HepG2 (cell line): ENCODE measurements around the gene MAP2K1. TPM values are rescaled to one million over a fixed set of nuclear protein-coding genes. Genes with fewer than 3 reads are reported as not detected.

ENCODE experiments used
- ATF1 ChIP-seq: IDR thresholded peaks from 2 replicates; pipeline ENCODE4 v1.6.1; 2016; ENCODE audit warnings: mild to moderate bottlenecking, control low read depth
- CTCF ChIP-seq: sonication (generic); formaldehyde crosslinking; IDR thresholded peaks from 2 replicates; pipeline ENCODE4 v1.5.0; 2020; ENCODE audit warnings: mild to moderate bottlenecking, missing genetic modification reagents, moderate library complexity
- FOXJ3 ChIP-seq: sonication (generic); formaldehyde crosslinking; IDR thresholded peaks from 2 replicates; pipeline ENCODE4 v1.4.0; 2020; ENCODE audit warnings: missing genetic modification reagents, mild to moderate bottlenecking, borderline replicate concordance
- GATAD1 ChIP-seq: IDR thresholded peaks from 2 replicates; pipeline ENCODE4 v1.6.1; 2016; ENCODE audit warnings: missing genetic modification reagents, missing compliant biosample characterization
- GRHL1 ChIP-seq: sonication (generic); formaldehyde crosslinking; conservative IDR thresholded peaks from 2 replicates; pipeline ENCODE4 v1.8.0; 2022; ENCODE audit warnings: missing genetic modification reagents
- JUN ChIP-seq: sonication (generic); formaldehyde crosslinking; IDR thresholded peaks from 2 replicates; pipeline ENCODE4 v1.4.0; 2020; ENCODE audit warnings: mild to moderate bottlenecking, missing genetic modification reagents
- KDM5B ChIP-seq: sonication (generic); formaldehyde crosslinking; IDR thresholded peaks from 2 replicates; pipeline ENCODE4 v1.4.0; 2020; ENCODE audit warnings: missing genetic modification reagents, mild to moderate bottlenecking, borderline replicate concordance
- NCOR1 ChIP-seq: fragments of 200-600 bp; sonication (generic); IDR thresholded peaks from 2 replicates; pipeline ENCODE4 v1.7.0; 2017; ENCODE audit warnings: antibody characterized with exemption, low read length, borderline replicate concordance
- RBFOX2 ChIP-seq: fragments of 200-400 bp; formaldehyde crosslinking; IDR thresholded peaks from 2 replicates; pipeline ENCODE4 v1.6.1; 2017; ENCODE audit warnings: low read depth, mild to moderate bottlenecking, low read length
- TFDP2 ChIP-seq: sonication (generic); formaldehyde crosslinking; IDR thresholded peaks from 2 replicates; pipeline ENCODE4 v1.4.0; 2020; ENCODE audit warnings: missing genetic modification reagents
- ZFP36 ChIP-seq: fragments of 150-350 bp; IDR thresholded peaks from 2 replicates; pipeline ENCODE4 v1.6.1; 2018; ENCODE audit warnings: borderline replicate concordance, low read length, low read depth; ENCODE audit not compliant: partially characterized antibody
- ZFP36L1 ChIP-seq: sonication (generic); formaldehyde crosslinking; IDR thresholded peaks from 2 replicates; pipeline ENCODE4 v1.8.0; 2022; ENCODE audit warnings: mild to moderate bottlenecking, missing genetic modification reagents, moderate library complexity
- ZFP91 ChIP-seq: sonication (generic); formaldehyde crosslinking; IDR thresholded peaks from 2 replicates; pipeline ENCODE4 v1.9.0; 2022; ENCODE audit warnings: missing genetic modification reagents, mild to moderate bottlenecking, borderline replicate concordance
- ZNF10 ChIP-seq: sonication (generic); formaldehyde crosslinking; IDR thresholded peaks from 2 replicates; pipeline ENCODE4 v1.4.0; 2020; ENCODE audit warnings: mild to moderate bottlenecking, low read depth, missing genetic modification reagents, borderline replicate concordance
- ZNF329 ChIP-seq: sonication (generic); formaldehyde crosslinking; IDR thresholded peaks from 2 replicates; pipeline ENCODE4 v1.9.0; 2021; ENCODE audit warnings: low read depth, mild to moderate bottlenecking, missing genetic modification reagents
- ZNF354B ChIP-seq: sonication (generic); formaldehyde crosslinking; IDR thresholded peaks from 2 replicates; pipeline ENCODE4 v1.8.0; 2022; ENCODE audit warnings: mild to moderate bottlenecking, missing genetic modification reagents
- ZNF446 ChIP-seq: sonication (generic); formaldehyde crosslinking; IDR thresholded peaks from 2 replicates; pipeline ENCODE4 v1.5.0; 2020; ENCODE audit warnings: mild to moderate bottlenecking, missing genetic modification reagents
- ZNF704 ChIP-seq: sonication (generic); formaldehyde crosslinking; IDR thresholded peaks from 2 replicates; pipeline ENCODE4 v1.8.1; 2023; ENCODE audit warnings: mild to moderate bottlenecking, inconsistent platforms, moderate library complexity, missing genetic modification reagents, borderline replicate concordance
- ZNF737 ChIP-seq: sonication (generic); formaldehyde crosslinking; IDR thresholded peaks from 2 replicates; pipeline ENCODE4 v1.5.0; 2020; ENCODE audit warnings: missing genetic modification reagents, mild to moderate bottlenecking, borderline replicate concordance
- ZNF790 ChIP-seq: sonication (generic); formaldehyde crosslinking; IDR thresholded peaks from 2 replicates; pipeline ENCODE4 v1.8.0; 2022; ENCODE audit warnings: missing genetic modification reagents, mild to moderate bottlenecking, borderline replicate concordance
- polyA plus RNA-seq, 8 experiments: library from polyadenylated mRNA; depleted of rRNA in 3 of 8; stranded (reverse) in 7 of 8; unstranded in 1 of 8; fragments of >200 nt; fragmentation: Illumina TruSeq in 4 of 8; extraction: Trizol in 4 of 8; gene quantifications; 2 replicates each; pipeline versions ENCODE4 v1.2.1 to v1.2.3, GENCODE V29; 2011 to 2016; ENCODE audit warnings: low read depth in 4 of 8, missing spikeins in 1 of 8, mixed read lengths in 1 of 8; ENCODE audit not compliant: insufficient read depth in 1 of 8
- total RNA-seq, 5 experiments: library from RNA; depleted of rRNA; stranded (reverse); fragments of >200 nt; fragmentation: Illumina TruSeq; extraction: Trizol; gene quantifications; 2 replicates each; pipeline ENCODE4 v1.2.3, GENCODE V29; 2016; ENCODE audit warnings: low read depth in 1 of 5

The MAP2K1 gene
- total and polyA plus RNA-seq, 2 of the 13 experiments (the other 11 are each of a cell fraction or from before 2014, with no cell fraction given) = 24.1 to 49.2 TPM

- TF ChIP-seq ZNF329 (no peak), ZNF354B (CRISPR knock-in tag) (0 out of 2 replicates have a peak, but pooled peaks have one; percentile 18), GRHL1 (CRISPR knock-in tag) (no peak), ZNF446 (CRISPR knock-in tag) (0 out of 2 replicates have a peak, but pooled peaks have one; percentile 60), RBFOX2 (peak; percentile 12; the same call in 1 of the 2 replicates), FOXJ3 (CRISPR knock-in tag) (no peak), CTCF (CRISPR knock-in tag) (peak; percentile 68), ZFP36 (no peak), GATAD1 (peak; percentile 39), KDM5B (CRISPR knock-in tag) (peak; percentile 27; the same call in 1 of the 2 replicates), ZNF790 (CRISPR knock-in tag) (no peak), JUN (CRISPR knock-in tag) (0 out of 2 replicates have a peak, but pooled peaks have one; percentile 47), ZNF737 (CRISPR knock-in tag) (no peak), ZNF704 (no peak), ZFP91 (CRISPR knock-in tag) (peak; percentile 16; the same call in 1 of the 2 replicates), NCOR1 (no peak), ATF1 (CRISPR knock-in tag) (peak; percentile 19; the same call in 1 of the 2 replicates), ZNF10 (no peak), ZFP36L1 (CRISPR knock-in tag) (no peak), TFDP2 (0 out of 2 replicates have a peak, but pooled peaks have one; percentile 16)
Observed at GRCh38 chr15:66387163-66388042, 691 bp downstream of the MAP2K1 start (continued).
